Gastrocnemius medialis (tissue), 4 donors: ENCODE data around the gene SCMH1.

Source experiments
- POLR2A ChIP-seq, 2 donors: fragments of 450-650 bp; IDR thresholded peaks; one replicate each; pipeline ENCODE4 v1.6.1; 2017; ENCODE audit warnings: antibody characterized with exemption in 2 of 2, mild to moderate bottlenecking in 2 of 2, moderate library complexity in 2 of 2
- TF ChIP-seq, protein P1 (sequence below), 5 experiments: fragments of 450-650 bp in 3 of 5; fragments of 200-600 bp in 2 of 5; sonication (generic) in 2 of 5; IDR thresholded peaks in 4 of 5; conservative IDR thresholded peaks in 1 of 5; 1 replicate in 4 of 5; 2 replicates in 1 of 5; pipeline ENCODE4 v1.5.1; 2016 to 2019; ENCODE audit warnings: antibody characterized with exemption in 5 of 5, mild to moderate bottlenecking in 3 of 5, moderate library complexity in 3 of 5

DNA sequence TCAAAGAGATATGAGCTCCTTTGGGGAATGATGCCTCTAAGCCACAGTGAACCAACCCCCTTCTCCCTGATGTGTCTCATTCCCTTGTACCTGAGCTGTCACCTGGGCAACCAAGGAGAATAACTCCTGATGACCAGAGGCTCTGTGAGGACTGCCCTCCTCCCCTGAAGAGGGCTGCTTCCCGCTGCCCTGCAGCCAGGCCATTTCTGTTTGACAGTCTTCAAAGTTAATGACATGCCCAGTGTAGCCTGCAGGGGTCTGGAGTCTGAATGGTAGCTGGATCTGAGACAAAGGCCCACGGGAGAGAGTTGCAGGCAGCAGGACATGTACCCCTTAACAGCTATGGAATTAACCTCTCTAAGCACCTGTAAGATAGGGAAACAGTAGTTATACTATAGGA is 217.2 kb downstream of the SCMH1 start:
- TF ChIP-seq POLR2A (IDR thresholded peaks at IDR 0.05), result no peak
- TF ChIP-seq, protein P1, sequence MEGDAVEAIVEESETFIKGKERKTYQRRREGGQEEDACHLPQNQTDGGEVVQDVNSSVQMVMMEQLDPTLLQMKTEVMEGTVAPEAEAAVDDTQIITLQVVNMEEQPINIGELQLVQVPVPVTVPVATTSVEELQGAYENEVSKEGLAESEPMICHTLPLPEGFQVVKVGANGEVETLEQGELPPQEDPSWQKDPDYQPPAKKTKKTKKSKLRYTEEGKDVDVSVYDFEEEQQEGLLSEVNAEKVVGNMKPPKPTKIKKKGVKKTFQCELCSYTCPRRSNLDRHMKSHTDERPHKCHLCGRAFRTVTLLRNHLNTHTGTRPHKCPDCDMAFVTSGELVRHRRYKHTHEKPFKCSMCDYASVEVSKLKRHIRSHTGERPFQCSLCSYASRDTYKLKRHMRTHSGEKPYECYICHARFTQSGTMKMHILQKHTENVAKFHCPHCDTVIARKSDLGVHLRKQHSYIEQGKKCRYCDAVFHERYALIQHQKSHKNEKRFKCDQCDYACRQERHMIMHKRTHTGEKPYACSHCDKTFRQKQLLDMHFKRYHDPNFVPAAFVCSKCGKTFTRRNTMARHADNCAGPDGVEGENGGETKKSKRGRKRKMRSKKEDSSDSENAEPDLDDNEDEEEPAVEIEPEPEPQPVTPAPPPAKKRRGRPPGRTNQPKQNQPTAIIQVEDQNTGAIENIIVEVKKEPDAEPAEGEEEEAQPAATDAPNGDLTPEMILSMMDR (IDR thresholded peaks at IDR 0.05 in 4 of 5, conservative IDR thresholded peaks at IDR 0.05 in 1 of 5), result no peak
